Fibroblast of lung (primary cell): ENCODE results near the gene GRID1. TPM values are rescaled to one million over a fixed set of nuclear protein-coding genes. Genes with fewer than 3 reads are reported as not detected.

Source experiments
- DNase-seq, 2 donors: peaks; one replicate each; pipeline versions ENCODE4 v3.0.0 to v3.0.0-alpha.2; 2010; ENCODE audit warnings: low read depth in 2 of 2
- H2AFZ ChIP-seq: 2 replicates; pipeline ENCODE4 v1.5.1; 2012; ENCODE audit warnings: low read length, control low read depth, inconsistent platforms
- H3K27ac ChIP-seq: 2 replicates; pipeline ENCODE4 v1.5.1; 2011; ENCODE audit warnings: low read length, control low read depth; ENCODE audit not compliant: insufficient read depth
- H3K27me3 ChIP-seq: 2 replicates; pipeline ENCODE4 v1.5.1; 2011; ENCODE audit warnings: mild to moderate bottlenecking, low read length; ENCODE audit not compliant: control insufficient read depth, insufficient read depth
- H3K36me3 ChIP-seq: 2 replicates; pipeline ENCODE4 v1.5.1; 2011; ENCODE audit warnings: low read length; ENCODE audit not compliant: control insufficient read depth, insufficient read depth
- H3K4me1 ChIP-seq: 2 replicates; pipeline ENCODE4 v1.5.1; 2011; ENCODE audit warnings: low read length; ENCODE audit not compliant: control insufficient read depth, insufficient read depth; ENCODE audit errors: extremely low read depth
- H3K4me2 ChIP-seq: 2 replicates; pipeline ENCODE4 v1.5.1; 2011; ENCODE audit warnings: low read length, control low read depth; ENCODE audit not compliant: insufficient read depth; ENCODE audit errors: extremely low read depth
- H3K4me3 ChIP-seq, 4 experiments: fragments of 200-600 bp in 1 of 4; sonication (generic) in 1 of 4; replicated peaks in 1 of 4; 2 replicates each; pipeline ENCODE4 v1.5.1; 2011 to 2016; ENCODE audit warnings: low read length in 4 of 4, low read depth in 3 of 4, mild to moderate bottlenecking in 3 of 4, control low read depth in 2 of 4, inconsistent platforms in 1 of 4, mixed read lengths in 1 of 4; ENCODE audit not compliant: insufficient read depth in 1 of 4; ENCODE audit errors: control extremely low read depth in 1 of 4
- H3K79me2 ChIP-seq: 2 replicates; pipeline ENCODE4 v1.5.1; 2012; ENCODE audit warnings: mild to moderate bottlenecking, low read length, inconsistent platforms; ENCODE audit not compliant: control insufficient read depth, insufficient read depth
- H3K9ac ChIP-seq: 2 replicates; pipeline ENCODE4 v1.5.1; 2011; ENCODE audit warnings: mild to moderate bottlenecking, low read length, control low read depth; ENCODE audit not compliant: insufficient read depth
- H3K9me3 ChIP-seq: 2 replicates; pipeline ENCODE4 v1.5.1; 2012; ENCODE audit warnings: low read depth, low read length; ENCODE audit not compliant: control insufficient read depth, insufficient read depth
- H4K20me1 ChIP-seq: 2 replicates; pipeline ENCODE4 v1.5.1; 2011; ENCODE audit warnings: low read length; ENCODE audit not compliant: control insufficient read depth, insufficient read depth; ENCODE audit errors: extremely low read depth
- EZH2 ChIP-seq: IDR thresholded peaks from 2 replicates; pipeline ENCODE4 v1.5.1; 2012; ENCODE audit warnings: low read length, control low read depth, mild to moderate bottlenecking; ENCODE audit errors: missing control alignments
- polyA plus RNA-seq, 2 donors: library from polyadenylated mRNA; depleted of rRNA in 1 of 2; stranded (reverse) in 1 of 2; unstranded in 1 of 2; fragments of >200 nt; gene quantifications; 2 replicates each; pipeline ENCODE4 v1.2.1, GENCODE V29; 2011 to 2012; ENCODE audit warnings: missing spikeins in 1 of 2
- total RNA-seq: library from RNA; depleted of rRNA; stranded (reverse); fragments of >200 nt; gene quantifications from 2 replicates; pipeline ENCODE4 v1.2.1, GENCODE V29; 2014
- TF ChIP-seq, protein P1 (sequence below), 2 donors: IDR thresholded peaks in 1 of 2; conservative IDR thresholded peaks in 1 of 2; 1 replicate in 1 of 2; 2 replicates in 1 of 2; pipeline ENCODE4 v1.5.1; 2011 to 2012; ENCODE audit warnings: low read length in 2 of 2, control low read depth in 1 of 2, inconsistent platforms in 1 of 2, low read depth in 1 of 2, mild to moderate bottlenecking in 1 of 2

GRID1 gene
- total and polyA plus RNA-seq, 2 donors (not counting 1 experiment from before 2014, with no cell fraction given) = 0.03 to 0.33 TPM

DNA sequence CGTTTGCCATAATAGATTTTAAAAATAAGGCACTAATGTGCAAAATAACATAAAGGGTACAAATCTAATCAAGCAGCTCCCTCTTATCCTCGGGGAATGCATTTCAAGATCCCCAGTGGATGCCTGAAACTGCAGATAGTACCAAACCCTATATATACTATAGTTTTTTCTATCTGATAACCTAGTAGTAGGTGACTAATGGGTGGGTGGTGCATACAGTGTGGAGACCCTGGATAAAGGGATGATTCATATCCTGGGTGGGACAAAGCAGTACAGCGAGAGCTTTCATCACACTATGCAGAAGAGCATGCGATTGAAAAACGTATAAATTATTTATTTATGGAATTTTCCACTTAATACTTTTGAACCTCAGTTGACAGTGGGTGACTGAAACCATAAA, 464.5 kb downstream of the GRID1 start:
- Histone ChIP-seq H2AFZ (no peak overlapping the region), H3K4me1 (no peaks in the 10 kb centered on the region), H3K79me2 (no peaks in the 10 kb centered on the region), H3K4me2 (no peak overlapping the region), H3K4me3 (no peak overlapping the region), H3K9ac (no peak overlapping the region), H3K36me3 (no peaks in the 10 kb centered on the region), H3K9me3 (no peaks in the 10 kb centered on the region), H4K20me1 (no peaks in the 10 kb centered on the region), H3K27ac (no peak overlapping the region), H3K27me3 (no peaks in the 10 kb centered on the region)
- TF ChIP-seq, protein P1, sequence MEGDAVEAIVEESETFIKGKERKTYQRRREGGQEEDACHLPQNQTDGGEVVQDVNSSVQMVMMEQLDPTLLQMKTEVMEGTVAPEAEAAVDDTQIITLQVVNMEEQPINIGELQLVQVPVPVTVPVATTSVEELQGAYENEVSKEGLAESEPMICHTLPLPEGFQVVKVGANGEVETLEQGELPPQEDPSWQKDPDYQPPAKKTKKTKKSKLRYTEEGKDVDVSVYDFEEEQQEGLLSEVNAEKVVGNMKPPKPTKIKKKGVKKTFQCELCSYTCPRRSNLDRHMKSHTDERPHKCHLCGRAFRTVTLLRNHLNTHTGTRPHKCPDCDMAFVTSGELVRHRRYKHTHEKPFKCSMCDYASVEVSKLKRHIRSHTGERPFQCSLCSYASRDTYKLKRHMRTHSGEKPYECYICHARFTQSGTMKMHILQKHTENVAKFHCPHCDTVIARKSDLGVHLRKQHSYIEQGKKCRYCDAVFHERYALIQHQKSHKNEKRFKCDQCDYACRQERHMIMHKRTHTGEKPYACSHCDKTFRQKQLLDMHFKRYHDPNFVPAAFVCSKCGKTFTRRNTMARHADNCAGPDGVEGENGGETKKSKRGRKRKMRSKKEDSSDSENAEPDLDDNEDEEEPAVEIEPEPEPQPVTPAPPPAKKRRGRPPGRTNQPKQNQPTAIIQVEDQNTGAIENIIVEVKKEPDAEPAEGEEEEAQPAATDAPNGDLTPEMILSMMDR (conservative IDR thresholded peaks at IDR 0.05 in 1 of 2, IDR thresholded peaks at IDR 0.05 in 1 of 2; ENCODE audit: low read depth in 1 of 2, low read length in 2 of 2) = no peak
- no peak for TF ChIP-seq EZH2
- DNase-seq = peak in 1 of 2 donors; percentile 21

DNA sequence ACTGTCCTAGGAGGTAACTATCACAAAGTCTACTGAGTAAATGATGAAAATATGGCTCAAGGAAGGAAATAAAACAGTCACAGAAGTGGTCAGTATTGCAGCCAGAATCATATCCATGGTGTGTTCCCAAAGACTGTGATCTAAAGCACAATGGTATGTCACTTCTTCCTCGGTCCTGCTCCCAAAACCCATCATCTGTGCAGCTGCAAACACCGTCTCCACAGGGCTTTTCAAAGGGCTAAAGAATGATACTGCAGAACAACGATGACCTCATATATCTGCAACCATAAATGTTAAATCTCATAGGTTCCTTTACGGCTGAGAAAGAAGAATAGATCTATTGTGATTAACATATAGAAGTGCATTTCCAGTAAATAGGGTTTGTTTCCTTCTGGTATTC, 465.0 kb downstream of the GRID1 start:
- Histone ChIP-seq H3K4me2 (no peak overlapping the region), H3K9ac (no peak overlapping the region), H3K4me1 (no peaks in the 10 kb centered on the region), H3K27ac (no peak overlapping the region), H4K20me1 (no peaks in the 10 kb centered on the region), H3K9me3 (no peaks in the 10 kb centered on the region), H3K36me3 (no peaks in the 10 kb centered on the region), H3K79me2 (no peaks in the 10 kb centered on the region), H3K27me3 (no peaks in the 10 kb centered on the region), H3K4me3 (no peak overlapping the region), H2AFZ (no peak overlapping the region)
- no peak for DNase-seq
- no peak for TF ChIP-seq EZH2
- TF ChIP-seq, protein P1 (conservative IDR thresholded peaks at IDR 0.05 in 1 of 2, IDR thresholded peaks at IDR 0.05 in 1 of 2; ENCODE audit: low read depth in 1 of 2, low read length in 2 of 2) = no peak

DNA sequence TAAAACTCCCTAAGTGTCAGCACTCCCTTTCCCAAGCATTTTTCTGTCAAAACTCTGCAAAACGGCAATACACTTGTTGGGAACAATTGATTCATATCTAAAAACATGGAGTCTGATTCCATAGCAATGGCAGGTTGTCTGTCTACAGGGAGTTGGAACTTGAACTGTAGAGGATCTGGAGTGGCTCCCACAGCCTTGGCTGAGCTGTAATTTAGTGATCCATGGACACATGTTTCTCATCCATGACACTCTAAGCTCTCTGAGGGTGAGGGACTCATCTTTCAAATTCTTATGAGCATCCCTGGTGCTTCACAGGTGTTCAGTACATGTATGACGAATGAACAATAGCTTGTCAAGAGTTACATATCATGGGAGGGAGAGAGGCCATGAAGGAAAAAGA, 466.1 kb downstream of the GRID1 start:
- H3K27me3 ChIP-seq = no peaks in the 10 kb centered on the region
- no peak overlapping the region for H3K9ac ChIP-seq
- H2AFZ ChIP-seq = no peak overlapping the region
- H3K4me1 ChIP-seq = no peaks in the 10 kb centered on the region
- TF ChIP-seq, protein P1 (conservative IDR thresholded peaks at IDR 0.05 in 1 of 2, IDR thresholded peaks at IDR 0.05 in 1 of 2; ENCODE audit: low read depth in 1 of 2, low read length in 2 of 2) = no peak
- TF ChIP-seq EZH2 = no peak
- H3K9me3 ChIP-seq = no peaks in the 10 kb centered on the region
- no peak overlapping the region for H3K4me3 ChIP-seq
- no peak overlapping the region for H3K4me2 ChIP-seq
- no peaks in the 10 kb centered on the region for H3K36me3 ChIP-seq
- no peak for DNase-seq
- H3K27ac ChIP-seq = no peak overlapping the region
- H3K79me2 ChIP-seq = no peaks in the 10 kb centered on the region
- no peaks in the 10 kb centered on the region for H4K20me1 ChIP-seq
